Right hindlimb (tissue), 1 donor: ENCODE measurements around the gene IGFBP5.

Source experiments
- DNase-seq: peaks from one replicate; pipeline ENCODE4 v3.0.0-alpha.2; 2018

IGFBP5 gene

DNA sequence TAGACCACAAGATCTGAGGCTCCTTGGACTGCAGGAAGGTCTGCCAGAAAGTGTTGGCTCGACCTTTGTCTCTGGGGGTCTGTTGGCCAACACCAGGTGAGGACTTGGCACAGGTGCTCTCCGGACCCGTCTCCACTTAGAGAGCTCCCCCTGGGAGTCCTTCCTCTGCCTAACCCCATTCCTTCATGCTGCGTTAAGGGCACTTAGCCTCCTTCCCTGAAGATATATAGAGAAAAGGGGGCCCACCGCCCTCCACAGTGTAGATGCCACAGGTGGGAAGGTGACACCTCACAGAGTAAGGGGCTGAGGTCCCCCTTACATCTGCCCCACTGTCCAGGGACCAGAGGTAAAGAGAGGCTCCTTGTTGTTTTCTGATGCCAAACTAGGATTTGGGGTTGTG, 8.2 kb downstream of the IGFBP5 start:
- no peak for DNase-seq

DNA sequence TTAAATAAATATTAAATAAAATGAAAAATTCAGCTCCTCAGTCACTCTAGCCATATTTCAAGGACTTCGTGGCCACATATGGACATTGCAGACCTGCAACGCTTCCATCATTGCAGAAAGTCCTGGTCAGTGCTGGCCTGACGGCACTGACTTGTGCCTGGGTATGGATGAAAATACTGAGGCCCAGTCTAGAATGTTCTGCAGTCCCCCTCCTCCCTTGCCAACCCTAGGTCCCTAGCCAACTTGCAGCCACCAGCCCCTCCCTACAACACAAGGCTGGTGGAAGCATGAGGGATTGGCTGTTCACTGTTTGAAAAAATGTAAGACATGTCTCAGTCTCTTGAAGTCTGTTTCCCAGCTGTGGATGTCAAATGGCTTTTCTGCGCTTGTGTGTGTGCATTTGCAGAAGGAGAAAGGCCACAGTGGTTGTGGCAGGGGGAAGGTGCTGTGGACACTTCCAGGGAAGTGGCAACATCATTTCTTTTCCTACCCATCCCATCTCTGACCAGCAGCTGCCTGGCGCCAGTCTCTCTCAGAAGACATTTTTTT, 9.9 kb downstream of the IGFBP5 start:
- DNase-seq, result no peak

- DNase-seq, result peak; percentile 51
These were observed 11.5 kb downstream of the IGFBP5 start for GRCh38 chr2:216683846-216684245.

DNA sequence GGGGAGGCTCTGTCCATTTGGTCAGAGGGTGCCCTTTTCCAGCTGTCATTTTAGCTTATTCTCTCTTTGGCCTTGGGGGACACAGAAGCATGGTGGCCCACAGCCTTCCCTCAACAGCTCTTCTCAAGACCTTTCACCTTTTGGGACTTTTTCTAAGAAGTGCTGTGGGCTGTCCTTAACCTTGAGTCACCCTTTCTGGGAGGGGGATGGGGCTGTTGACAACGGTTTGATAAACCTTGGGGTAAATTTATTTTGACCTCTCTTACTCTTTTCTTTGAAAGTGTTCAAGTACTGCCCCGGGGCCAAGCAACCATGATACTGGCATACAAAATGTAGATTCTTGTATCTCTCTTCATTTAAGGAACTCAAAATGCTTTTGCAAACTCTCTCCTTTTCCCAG, 13.7 kb downstream of the IGFBP5 start:
- no peak for DNase-seq

DNA sequence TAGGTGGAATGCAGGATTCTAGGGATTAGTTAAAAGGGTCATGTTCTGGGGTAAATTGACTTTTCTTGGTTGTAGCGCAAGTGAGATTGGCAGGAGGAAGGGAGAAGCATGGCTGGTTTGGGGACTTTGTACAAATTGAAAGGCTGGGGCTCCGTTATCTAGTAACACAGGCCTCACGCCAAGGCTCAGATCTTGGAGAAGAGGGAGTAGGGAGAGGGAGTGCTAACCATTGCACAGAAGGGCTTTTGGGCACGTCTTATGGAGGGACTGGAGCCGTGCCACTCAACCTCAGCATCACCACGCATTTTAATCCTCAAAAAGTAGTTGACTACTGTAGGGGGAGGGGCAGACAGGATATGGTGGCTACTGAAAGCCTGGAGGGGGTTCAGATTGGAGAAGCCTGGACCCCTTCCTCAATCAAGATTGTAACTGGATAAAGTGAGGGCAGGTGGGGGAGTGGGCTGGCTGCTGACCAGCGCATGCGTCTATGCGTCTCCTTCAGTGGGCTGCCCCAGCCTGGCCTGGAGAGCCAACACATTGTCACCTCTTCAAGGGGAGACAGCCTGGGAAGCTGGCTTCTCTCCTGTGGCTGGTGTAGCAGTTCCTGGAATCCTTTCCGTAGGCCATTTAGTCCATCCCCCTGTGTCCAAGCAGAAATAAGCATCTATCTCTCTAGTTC, 14.3 kb downstream of the IGFBP5 start:
- no peak for DNase-seq

DNA sequence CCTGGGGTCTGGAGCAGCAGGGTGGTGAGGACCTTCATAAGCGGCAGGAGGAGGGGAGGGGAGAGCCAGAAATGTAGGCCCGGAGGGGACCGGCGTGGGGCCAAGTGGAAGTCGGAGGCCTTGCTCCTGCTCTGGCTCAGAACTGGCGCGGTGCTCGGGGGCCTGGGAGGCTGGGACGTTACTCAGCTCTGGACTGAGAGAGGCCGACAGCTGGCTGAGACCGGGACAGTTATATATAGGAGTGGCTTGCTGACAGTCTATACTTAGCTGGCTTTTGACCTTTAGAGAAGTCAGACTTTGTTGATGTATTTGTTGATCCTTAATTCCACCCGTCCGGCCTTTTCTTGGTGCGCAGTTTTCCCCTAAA, 15.7 kb downstream of the IGFBP5 start:
- DNase-seq, result peak; percentile 72

DNA sequence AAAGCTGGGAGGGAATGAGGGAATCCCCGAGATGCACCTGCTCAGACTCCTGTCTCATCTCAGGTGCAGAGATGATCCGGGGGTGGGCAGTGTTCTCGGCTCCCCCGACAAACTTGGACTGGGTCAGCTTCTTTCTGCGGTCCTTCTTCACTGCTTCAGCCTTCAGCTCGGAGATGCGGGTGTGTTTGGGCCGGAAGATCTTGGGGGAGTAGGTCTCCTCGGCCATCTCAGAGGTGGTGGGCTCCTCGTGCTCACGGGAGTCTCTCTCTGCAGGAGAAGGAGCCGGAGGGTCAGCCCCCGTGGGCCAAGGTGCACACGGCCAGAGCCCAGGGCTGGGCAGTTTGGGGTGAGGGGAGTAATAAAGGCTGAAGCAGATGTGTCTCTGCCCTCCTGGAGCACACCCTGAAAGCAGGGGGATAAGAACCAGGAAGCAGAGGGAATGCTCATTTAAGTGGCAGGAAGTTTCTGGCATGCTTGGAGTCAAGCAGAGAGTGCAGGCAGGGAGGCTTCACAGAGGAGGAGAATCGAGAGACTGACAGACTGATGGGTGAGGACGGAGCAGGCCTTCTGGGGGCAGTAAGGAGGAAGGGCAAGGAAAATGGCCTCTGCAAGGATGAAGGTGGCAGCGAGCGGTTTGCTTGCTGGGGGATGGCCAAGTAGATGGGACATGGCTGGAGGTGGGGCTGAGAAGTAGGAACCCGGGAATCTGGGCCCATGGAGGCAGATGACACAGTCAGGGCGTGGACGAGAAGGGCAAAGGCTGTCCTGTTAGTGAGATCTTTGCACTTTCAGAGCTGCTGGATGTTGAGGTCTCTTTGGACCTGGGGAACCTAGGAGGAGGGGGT, 16.3 kb downstream of the IGFBP5 start:
- DNase-seq, result no peak

DNA sequence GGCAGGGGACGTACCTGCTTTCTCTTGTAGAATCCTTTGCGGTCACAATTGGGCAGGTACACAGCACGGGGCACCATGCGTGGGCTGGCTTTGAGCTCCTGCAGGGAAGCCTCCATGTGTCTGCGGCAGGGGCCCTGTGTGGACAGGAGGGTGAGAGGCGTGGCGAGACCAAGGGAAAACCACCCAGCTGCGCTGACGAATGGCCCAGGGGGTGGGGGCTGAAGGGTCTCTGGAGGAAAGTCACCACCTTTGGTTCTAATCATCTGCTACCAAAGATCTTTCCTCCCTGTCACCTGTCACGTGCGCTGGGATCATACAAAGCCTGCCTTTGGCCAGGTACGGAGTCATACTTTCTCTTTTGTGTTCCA, 17.3 kb downstream of the IGFBP5 start:
- no peak for DNase-seq

DNA sequence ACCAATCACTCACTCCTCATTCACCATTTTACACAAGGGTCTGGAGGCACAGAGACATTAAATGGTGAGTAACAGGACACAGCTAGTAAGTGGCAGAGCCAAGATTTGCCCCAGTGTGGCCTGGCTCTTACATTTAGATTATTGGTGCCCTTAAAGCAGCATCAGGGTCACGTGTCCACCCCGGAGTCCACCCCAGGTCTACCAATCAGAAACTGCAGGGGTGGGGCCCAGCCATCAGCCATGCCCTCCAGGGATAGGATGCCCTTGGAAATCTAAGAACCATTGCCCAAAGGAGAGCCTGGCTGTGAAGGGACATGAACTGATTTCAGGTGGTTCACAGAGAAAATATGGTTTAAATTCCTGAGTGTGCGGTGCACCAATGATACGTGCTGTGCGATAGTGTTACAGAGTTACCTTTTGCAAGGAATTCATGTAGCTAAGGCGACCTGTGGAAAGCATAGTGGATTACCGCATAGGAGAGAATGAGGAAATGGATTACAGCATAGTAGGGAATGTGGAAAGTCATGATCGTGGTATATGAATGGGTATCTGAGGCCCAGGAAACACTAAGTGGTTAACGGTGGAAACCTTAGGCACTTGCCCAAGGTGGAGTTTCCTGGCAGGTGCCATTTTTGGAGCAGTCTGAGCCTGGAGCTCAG, 17.8 kb downstream of the IGFBP5 start:
- no peak for DNase-seq

DNA sequence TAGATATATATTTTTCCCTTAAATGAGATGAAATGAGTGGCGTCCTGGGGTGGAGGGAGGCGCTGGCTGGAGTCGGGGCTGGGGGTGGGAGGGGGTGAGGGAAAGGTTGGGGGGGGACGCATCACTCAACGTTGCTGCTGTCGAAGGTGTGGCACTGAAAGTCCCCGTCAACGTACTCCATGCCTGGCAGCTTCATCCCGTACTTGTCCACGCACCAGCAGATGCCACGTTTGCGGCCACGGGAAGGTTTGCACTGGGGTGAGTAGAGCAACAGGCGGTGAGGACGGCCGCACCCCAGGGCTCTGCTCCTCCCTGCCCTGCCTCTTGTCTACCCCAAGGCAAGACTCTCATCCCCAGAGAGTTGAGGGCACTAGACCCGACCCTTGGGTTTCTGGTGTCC, 18.7 kb downstream of the IGFBP5 start:
- no peak for DNase-seq

- DNase-seq, result no peak
These were observed 21.0 kb downstream of the IGFBP5 start for GRCh38 chr2:216674376-216674775.

GRCh38 chr2:216673609-216674008, 21.7 kb downstream of the IGFBP5 start:
- DNase-seq, result no peak

DNA sequence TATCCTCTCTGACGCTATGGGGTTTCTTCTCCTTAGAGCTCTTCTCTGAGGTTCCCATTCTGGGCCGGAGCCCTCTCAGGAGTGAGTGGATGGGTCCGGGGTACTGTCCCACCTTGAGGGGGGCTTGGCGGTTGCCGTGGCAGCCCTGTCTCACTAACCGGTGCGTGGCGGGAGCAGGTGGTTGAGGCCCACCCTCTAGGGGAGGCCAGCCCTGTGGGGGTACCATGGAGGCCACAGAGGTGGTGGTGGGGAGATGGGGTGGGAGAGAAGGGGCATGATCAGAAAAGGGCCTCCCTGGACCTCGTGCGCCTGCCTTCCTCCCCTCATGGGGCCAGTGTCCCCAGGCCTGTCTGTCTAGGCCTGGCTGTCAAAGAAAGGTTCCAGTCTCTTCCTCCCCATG, 22.3 kb downstream of the IGFBP5 start:
- DNase-seq, result no peak

DNA sequence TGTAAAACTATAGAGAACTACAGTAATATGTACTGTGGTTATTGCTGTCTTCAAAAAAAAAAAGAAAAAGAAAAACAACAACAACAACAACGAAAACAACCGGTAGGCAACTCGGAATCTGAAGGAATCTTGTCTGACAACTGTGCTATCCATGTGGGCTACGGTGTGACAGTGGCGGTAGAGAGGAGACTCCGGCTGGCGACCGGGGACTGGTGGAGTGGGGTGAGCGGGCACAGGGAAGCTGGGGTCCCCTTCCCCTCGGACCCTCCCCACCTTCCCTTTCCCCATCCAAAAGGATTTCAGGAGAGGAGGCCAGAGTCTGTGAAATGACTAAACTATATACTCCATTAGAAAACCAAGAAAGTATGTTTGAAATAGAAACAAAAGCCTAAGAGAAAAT, 22.9 kb downstream of the IGFBP5 start:
- no peak for DNase-seq

DNA sequence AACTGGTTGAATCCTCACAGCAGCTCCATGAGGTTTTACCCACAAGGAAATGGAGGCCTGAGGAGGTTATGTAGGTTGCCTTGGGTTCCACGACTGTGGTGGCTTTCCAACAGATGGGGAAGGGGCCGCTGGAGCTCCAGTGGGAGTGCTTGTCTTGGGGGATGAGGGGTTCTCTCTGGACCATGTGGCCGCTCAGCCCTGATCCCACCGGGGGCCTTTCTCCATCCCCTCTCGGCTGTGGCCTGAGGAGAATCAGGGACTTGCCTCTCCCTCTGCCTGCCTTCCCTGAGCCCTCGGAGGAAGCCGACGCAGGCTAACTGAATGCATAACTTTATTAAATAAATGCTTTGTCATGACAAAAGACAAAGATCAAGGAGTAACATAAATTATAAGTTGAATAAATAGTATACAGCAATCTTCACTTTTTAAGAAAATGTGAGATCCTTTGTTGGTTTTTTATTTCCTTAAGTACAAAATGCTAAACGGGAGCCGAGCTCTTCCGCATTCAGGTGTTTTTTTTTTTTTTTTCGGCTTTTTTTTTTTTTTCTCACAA, 23.5 kb downstream of the IGFBP5 start:
- no peak for DNase-seq

GRCh38 chr2:216671081-216671411, 24.3 kb downstream of the IGFBP5 start:
- DNase-seq, result no peak

GRCh38 chr2:216670266-216671080, 24.9 kb downstream of the IGFBP5 start:
- DNase-seq, result no peak

- peak; percentile 85 for DNase-seq
These were observed 28.7 kb downstream of the IGFBP5 start for GRCh38 chr2:216666461-216667233.

DNA sequence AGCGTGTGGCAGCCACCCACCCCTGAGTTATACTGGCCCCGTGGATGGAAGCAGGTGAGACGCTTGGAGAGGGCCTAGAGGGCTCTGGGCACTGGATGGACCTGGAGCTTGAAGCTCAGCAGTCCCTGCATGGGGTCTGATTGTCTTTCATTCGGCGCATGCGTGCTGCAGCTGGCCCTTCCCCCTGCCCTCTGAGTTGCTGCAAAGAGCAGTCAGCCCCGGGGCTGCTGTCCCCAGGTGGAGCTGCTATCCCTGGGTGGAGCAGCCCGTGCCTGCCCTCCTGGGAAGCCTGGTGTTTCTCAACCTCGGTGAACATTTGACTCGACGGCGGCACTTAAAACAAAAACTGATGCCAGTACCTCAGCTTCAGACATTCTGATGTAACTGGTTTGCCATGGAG, 29.6 kb downstream of the IGFBP5 start:
- DNase-seq, result no peak

GRCh38 chr2:216665242-216665641, 30.1 kb downstream of the IGFBP5 start:
- DNase-seq, result peak; percentile 62

DNA sequence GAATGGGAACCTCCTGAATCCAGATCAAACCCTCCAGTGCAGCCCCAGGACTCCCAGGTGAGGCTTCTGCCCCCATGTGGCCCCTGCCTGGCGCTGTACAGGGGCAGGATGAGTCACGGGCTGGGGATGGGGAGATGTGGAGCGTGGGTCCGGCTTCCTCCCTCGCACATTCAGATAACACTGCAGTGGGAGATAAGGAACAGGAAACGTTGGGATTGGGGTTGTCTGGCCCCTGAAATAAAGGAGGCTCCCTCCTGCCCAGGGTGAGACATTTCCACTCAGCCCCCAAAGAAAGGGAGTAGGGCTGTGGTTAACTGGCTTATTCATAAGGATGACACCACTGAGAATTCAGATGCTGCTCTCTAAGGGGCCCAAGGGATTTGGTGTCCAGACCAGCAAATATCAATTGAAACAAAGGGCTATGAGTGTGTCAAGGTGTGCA, 30.7 kb downstream of the IGFBP5 start:
- DNase-seq, result no peak

- no peak for DNase-seq
These were observed 31.5 kb downstream of the IGFBP5 start for GRCh38 chr2:216663846-216664245.
